Activated T-cell treated with anti-CD3 and anti-CD28 coated beads, Interleukin-2, amount 50 U/mL, for 72 hours (primary cell): ENCODE data around the gene C6orf89. TPM values are rescaled to one million over a fixed set of nuclear protein-coding genes. Genes with fewer than 3 reads are reported as not detected.

Experiments
- ATAC-seq, 2 donors: fragments of 150-1000 bp; cut with Tn5 transposase; replicated peaks in 1 of 2; 2 replicates each; pipeline ENCODE4 v1.10.0; 2021; ENCODE audit warnings: moderate library complexity in 2 of 2, mild to moderate bottlenecking in 1 of 2
- DNase-seq, 2 donors: peaks; one replicate each; pipeline ENCODE4 v3.0.0; 2021 to 2022; ENCODE audit warnings: mixed read lengths in 1 of 2
- H3K27ac Mint-ChIP-seq: one replicate; pipeline ENCODE4 v1.8.0; 2022; ENCODE audit warnings: mild to moderate bottlenecking, moderate library complexity, mixed read lengths
- H3K27me3 Mint-ChIP-seq: one replicate; pipeline ENCODE4 v1.8.0; 2022; ENCODE audit warnings: low read depth, mixed read lengths
- H3K36me3 Mint-ChIP-seq, 2 donors: one replicate each; pipeline ENCODE4 v1.8.0; 2022; ENCODE audit warnings: mixed read lengths in 2 of 2, mild to moderate bottlenecking in 1 of 2; ENCODE audit not compliant: insufficient read depth in 2 of 2
- H3K4me1 Mint-ChIP-seq: one replicate; pipeline ENCODE4 v1.8.0; 2022; ENCODE audit warnings: low read depth, mixed read lengths
- H3K4me3 Mint-ChIP-seq, 2 donors: one replicate each; pipeline ENCODE4 v1.8.0; 2022; ENCODE audit warnings: mild to moderate bottlenecking in 2 of 2, mixed read lengths in 2 of 2, moderate library complexity in 2 of 2
- H3K9me3 Mint-ChIP-seq, 2 donors: one replicate each; pipeline ENCODE4 v1.8.0; 2022; ENCODE audit warnings: mixed read lengths in 2 of 2
- total RNA-seq, 2 donors: library from RNA; stranded (reverse); gene quantifications; one replicate each; pipeline ENCODE4 v1.2.3, GENCODE V29; 2022

Gene C6orf89
- total RNA-seq, 2 donors from 2014 or later = 53.1 to 54.6 TPM

- no peaks in the 10 kb centered on the region for H3K27me3 Mint-ChIP-seq
- DNase-seq (no peak), ATAC-seq (peak; percentile 20 to 35)
- H3K27ac Mint-ChIP-seq = peak overlapping the region; percentile 59
- H3K4me3 Mint-ChIP-seq = peak overlapping the region; percentile 22 to 88
- H3K4me1 Mint-ChIP-seq = peaks cover 48% of the 10 kb centered on the region
- H3K9me3 Mint-ChIP-seq = no peaks in the 10 kb centered on the region
- H3K36me3 Mint-ChIP-seq = no peaks in the 10 kb centered on the region
These were observed 70.1 kb downstream of the C6orf89 start for GRCh38 chr6:36955671-36956445.

GRCh38 chr6:36956446-36956820 lies 70.7 kb downstream of the C6orf89 start:
- Mint-ChIP-seq H3K36me3 (no peaks in the 10 kb centered on the region), H3K4me3 (peak overlapping the region in 1 of 2 donors; percentile 88), H3K27ac (no peak overlapping the region), H3K9me3 (no peaks in the 10 kb centered on the region), H3K4me1 (peaks cover 54% of the 10 kb centered on the region), H3K27me3 (no peaks in the 10 kb centered on the region)
- DNase-seq (no peak), ATAC-seq (no peak)

- Mint-ChIP-seq H3K4me3 (no peak overlapping the region), H3K27ac (no peak overlapping the region), H3K36me3 (no peaks in the 10 kb centered on the region), H3K27me3 (no peaks in the 10 kb centered on the region), H3K9me3 (no peaks in the 10 kb centered on the region), H3K4me1 (peaks cover 67% of the 10 kb centered on the region)
- no peak for DNase-seq
- ATAC-seq = no peak
These were observed 72.1 kb downstream of the C6orf89 start for GRCh38 chr6:36957773-36958271.

GRCh38 chr6:36958775-36959554 lies 73.2 kb downstream of the C6orf89 start:
- Mint-ChIP-seq H3K36me3 (no peaks in the 10 kb centered on the region), H3K4me1 (peaks cover 72% of the 10 kb centered on the region), H3K27ac (no peak overlapping the region), H3K4me3 (no peak overlapping the region), H3K27me3 (no peaks in the 10 kb centered on the region), H3K9me3 (no peaks in the 10 kb centered on the region)
- ATAC-seq (no peak), DNase-seq (no peak)

- H3K4me3 Mint-ChIP-seq = no peak overlapping the region
- DNase-seq (no peak), ATAC-seq (no peak)
- no peaks in the 10 kb centered on the region for H3K27me3 Mint-ChIP-seq
- H3K4me1 Mint-ChIP-seq = peaks cover 69% of the 10 kb centered on the region
- no peak overlapping the region for H3K27ac Mint-ChIP-seq
- no peaks in the 10 kb centered on the region for H3K9me3 Mint-ChIP-seq
- no peaks in the 10 kb centered on the region for H3K36me3 Mint-ChIP-seq
These were observed 74.0 kb downstream of the C6orf89 start for GRCh38 chr6:36959555-36960250.

- Mint-ChIP-seq H3K9me3 (no peaks in the 10 kb centered on the region), H3K4me1 (peaks cover 58% of the 10 kb centered on the region), H3K36me3 (no peaks in the 10 kb centered on the region), H3K27ac (no peak overlapping the region), H3K4me3 (peak overlapping the region in 1 of 2 donors; percentile 76), H3K27me3 (no peaks in the 10 kb centered on the region)
- DNase-seq (no peak), ATAC-seq (no peak)
These were observed 76.0 kb downstream of the C6orf89 start for GRCh38 chr6:36961441-36962435.

- H3K27ac Mint-ChIP-seq = peak overlapping the region; percentile 84
- H3K4me3 Mint-ChIP-seq = peak overlapping the region; percentile 64 to 76
- DNase-seq = peak; percentile 77 to 82
These were observed 77.1 kb downstream of the C6orf89 start for GRCh38 chr6:36962874-36963273.

GRCh38 chr6:36963451-36964290 lies 77.9 kb downstream of the C6orf89 start:
- H3K36me3 Mint-ChIP-seq = peaks cover 2 to 5% of the 10 kb centered on the region in 2 donors
- no peak for DNase-seq
- peak overlapping the region; percentile 19 for H3K27ac Mint-ChIP-seq
- H3K4me1 Mint-ChIP-seq = peaks cover 51% of the 10 kb centered on the region
- no peaks in the 10 kb centered on the region for H3K9me3 Mint-ChIP-seq
- no peaks in the 10 kb centered on the region for H3K27me3 Mint-ChIP-seq
- ATAC-seq = peak; percentile 36 to 44
- peak overlapping the region; percentile 64 to 76 for H3K4me3 Mint-ChIP-seq

More at GRCh38 chr6:36962874-36963273, 77.1 kb downstream of the C6orf89 start:
- peaks cover 51% of the 10 kb centered on the region for H3K4me1 Mint-ChIP-seq
- H3K36me3 Mint-ChIP-seq = peaks cover 0 to under 1% of the 10 kb centered on the region in 2 donors
- no peaks in the 10 kb centered on the region for H3K27me3 Mint-ChIP-seq
- no peaks in the 10 kb centered on the region for H3K9me3 Mint-ChIP-seq
- ATAC-seq = peak; percentile 59 to 70

- no peaks in the 10 kb centered on the region for H3K27me3 Mint-ChIP-seq
- peaks cover 51% of the 10 kb centered on the region for H3K4me1 Mint-ChIP-seq
- no peak for ATAC-seq
- H3K27ac Mint-ChIP-seq = peak overlapping the region; percentile 3
- no peak overlapping the region for H3K4me3 Mint-ChIP-seq
- no peak for DNase-seq
- H3K9me3 Mint-ChIP-seq = no peaks in the 10 kb centered on the region
- H3K36me3 Mint-ChIP-seq = peaks cover 2 to 7% of the 10 kb centered on the region in 2 donors
These were observed 78.6 kb downstream of the C6orf89 start for GRCh38 chr6:36964349-36964748.

- Mint-ChIP-seq H3K4me1 (peaks cover 51% of the 10 kb centered on the region), H3K4me3 (no peak overlapping the region), H3K36me3 (peaks cover 4 to 10% of the 10 kb centered on the region in 2 donors), H3K27ac (peak overlapping the region; percentile 50), H3K9me3 (no peaks in the 10 kb centered on the region), H3K27me3 (no peaks in the 10 kb centered on the region)
- no peak for DNase-seq
- ATAC-seq = no peak
These were observed 79.2 kb downstream of the C6orf89 start for GRCh38 chr6:36964908-36965307.

- Mint-ChIP-seq H3K4me3 (no peak overlapping the region), H3K27me3 (no peaks in the 10 kb centered on the region), H3K4me1 (peaks cover 30% of the 10 kb centered on the region), H3K9me3 (no peaks in the 10 kb centered on the region), H3K36me3 (peaks cover 8 to 11% of the 10 kb centered on the region in 2 donors), H3K27ac (peak overlapping the region; percentile 3)
- ATAC-seq = peak; percentile 9 to 28
- peak in 1 of 2 donors; percentile 30 for DNase-seq
These were observed 81.5 kb downstream of the C6orf89 start for GRCh38 chr6:36967301-36967700.
